GM23338 (cell line): ENCODE results near the gene GH1.
"Not testable (repeated sequence)": the region's sequence is repeated elsewhere in the genome, so short reads cannot be mapped to it uniquely, and the experiment has no call there.

Source experiments
- CREB1 ChIP-seq: fragments of 250-450 bp; sonication (Bioruptor Pico); IDR thresholded peaks from 2 replicates; pipeline ENCODE4 v1.5.0; 2020; ENCODE audit warnings: low read depth, mild to moderate bottlenecking, moderate library complexity
- CTCF ChIP-seq, 2 experiments: fragments of 200-600 bp in 1 of 2; sonication (generic) in 1 of 2; conservative IDR thresholded peaks; 2 replicates each; pipeline versions ENCODE4 v1.5.1 to v1.6.1; 2016 to 2017; ENCODE audit warnings: antibody characterized with exemption in 2 of 2, low read depth in 2 of 2, mild to moderate bottlenecking in 2 of 2, moderate library complexity in 1 of 2
- ETS1 ChIP-seq: IDR thresholded peaks from 2 replicates; pipeline ENCODE4 v1.6.1; 2016; ENCODE audit warnings: antibody characterized with exemption
- EZH2 ChIP-seq: fragments of 200-600 bp; sonication (generic); IDR thresholded peaks from one replicate; pipeline ENCODE4 v1.8.0; 2017; ENCODE audit warnings: antibody characterized with exemption, mild to moderate bottlenecking, low read depth; ENCODE audit not compliant: unreplicated experiment
- EZH2phosphoT487 ChIP-seq: fragments of 200-600 bp; sonication (generic); IDR thresholded peaks from one replicate; pipeline ENCODE4 v1.8.1; 2018; ENCODE audit warnings: antibody characterized with exemption; ENCODE audit not compliant: unreplicated experiment
- JUNB ChIP-seq: IDR thresholded peaks from one replicate; pipeline ENCODE4 v1.6.1; 2016; ENCODE audit warnings: antibody characterized with exemption; ENCODE audit not compliant: unreplicated experiment
- NANOG ChIP-seq: IDR thresholded peaks from 2 replicates; pipeline ENCODE4 v1.6.1; 2016; ENCODE audit warnings: antibody characterized with exemption, borderline replicate concordance
- POLR2AphosphoS5 ChIP-seq: IDR thresholded peaks from 2 replicates; pipeline ENCODE4 v1.6.1; 2016; ENCODE audit warnings: antibody characterized with exemption, low read depth
- TF ChIP-seq, protein P1 (sequence below): IDR thresholded peaks from one replicate; pipeline ENCODE4 v1.6.1; 2018; ENCODE audit warnings: antibody characterized with exemption; ENCODE audit not compliant: unreplicated experiment

DNA sequence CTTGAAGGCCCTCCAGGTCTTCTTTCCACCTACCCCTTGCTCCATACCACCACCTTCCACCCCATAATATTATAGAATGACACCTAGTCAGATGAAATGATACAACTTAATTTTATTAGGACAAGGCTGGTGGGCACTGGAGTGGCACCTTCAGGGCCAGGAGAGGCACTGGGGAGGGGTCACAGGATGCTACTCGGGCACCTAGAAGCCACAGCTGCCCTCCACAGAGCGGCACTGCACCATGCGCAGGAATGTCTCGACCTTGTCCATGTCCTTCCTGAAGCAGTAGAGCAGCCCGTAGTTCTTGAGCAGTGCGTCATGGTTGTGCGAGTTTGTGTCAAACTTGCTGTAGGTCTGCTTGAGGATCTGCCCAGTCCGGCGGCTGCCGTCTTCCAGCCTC, 23.8 kb downstream of the GH1 start:
- TF ChIP-seq CTCF (conservative IDR thresholded peaks at IDR 0.05; ENCODE audit: low read depth in 2 of 2); EZH2; JUNB; EZH2phosphoT487; POLR2AphosphoS5; CREB1 (CRISPR knock-in tag); NANOG; ETS1: not testable (repeated sequence)
- TF ChIP-seq, protein P1, sequence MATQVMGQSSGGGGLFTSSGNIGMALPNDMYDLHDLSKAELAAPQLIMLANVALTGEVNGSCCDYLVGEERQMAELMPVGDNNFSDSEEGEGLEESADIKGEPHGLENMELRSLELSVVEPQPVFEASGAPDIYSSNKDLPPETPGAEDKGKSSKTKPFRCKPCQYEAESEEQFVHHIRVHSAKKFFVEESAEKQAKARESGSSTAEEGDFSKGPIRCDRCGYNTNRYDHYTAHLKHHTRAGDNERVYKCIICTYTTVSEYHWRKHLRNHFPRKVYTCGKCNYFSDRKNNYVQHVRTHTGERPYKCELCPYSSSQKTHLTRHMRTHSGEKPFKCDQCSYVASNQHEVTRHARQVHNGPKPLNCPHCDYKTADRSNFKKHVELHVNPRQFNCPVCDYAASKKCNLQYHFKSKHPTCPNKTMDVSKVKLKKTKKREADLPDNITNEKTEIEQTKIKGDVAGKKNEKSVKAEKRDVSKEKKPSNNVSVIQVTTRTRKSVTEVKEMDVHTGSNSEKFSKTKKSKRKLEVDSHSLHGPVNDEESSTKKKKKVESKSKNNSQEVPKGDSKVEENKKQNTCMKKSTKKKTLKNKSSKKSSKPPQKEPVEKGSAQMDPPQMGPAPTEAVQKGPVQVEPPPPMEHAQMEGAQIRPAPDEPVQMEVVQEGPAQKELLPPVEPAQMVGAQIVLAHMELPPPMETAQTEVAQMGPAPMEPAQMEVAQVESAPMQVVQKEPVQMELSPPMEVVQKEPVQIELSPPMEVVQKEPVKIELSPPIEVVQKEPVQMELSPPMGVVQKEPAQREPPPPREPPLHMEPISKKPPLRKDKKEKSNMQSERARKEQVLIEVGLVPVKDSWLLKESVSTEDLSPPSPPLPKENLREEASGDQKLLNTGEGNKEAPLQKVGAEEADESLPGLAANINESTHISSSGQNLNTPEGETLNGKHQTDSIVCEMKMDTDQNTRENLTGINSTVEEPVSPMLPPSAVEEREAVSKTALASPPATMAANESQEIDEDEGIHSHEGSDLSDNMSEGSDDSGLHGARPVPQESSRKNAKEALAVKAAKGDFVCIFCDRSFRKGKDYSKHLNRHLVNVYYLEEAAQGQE, result not testable (repeated sequence)
